NCI-H1417 treated with DMSO at 0.1 percent for 48 hours (cell line): Measurements from ENCODE around the gene OR2C3.
"Not testable (repeated sequence)": the region's sequence is repeated elsewhere in the genome, so short reads cannot be mapped to it uniquely, and the experiment has no call there.

Experiments used
- DNase-seq: peaks from one replicate; lab custom pipeline; 2025; lab: John Stamatoyannopoulos, UW

Gene OR2C3

DNA sequence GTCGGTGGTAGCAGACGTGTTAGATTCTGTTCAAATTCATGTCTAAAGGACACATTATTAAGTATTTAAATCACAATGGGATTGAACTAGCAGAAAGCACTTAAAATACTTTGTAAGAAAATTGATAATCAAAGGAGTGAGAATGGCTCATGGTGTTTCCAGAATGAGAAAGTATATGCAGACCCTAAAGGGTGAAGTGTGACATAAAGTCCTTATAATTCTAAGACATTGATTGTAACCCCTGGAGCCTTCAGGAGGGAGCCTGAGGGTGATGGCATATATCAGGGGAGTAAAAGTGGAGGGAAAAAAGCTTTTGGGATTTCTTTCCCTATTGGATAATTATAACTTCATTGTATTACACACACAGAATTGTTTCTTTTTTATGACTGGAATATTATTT lies at the start of gene OR2C3:
Gene OR2C3, minus strand, starts transcription at position 101 of the 400 bp plus-strand sequence. CDS start 3,929 bp downstream, outside the sequence.
- no peak for DNase-seq

DNA sequence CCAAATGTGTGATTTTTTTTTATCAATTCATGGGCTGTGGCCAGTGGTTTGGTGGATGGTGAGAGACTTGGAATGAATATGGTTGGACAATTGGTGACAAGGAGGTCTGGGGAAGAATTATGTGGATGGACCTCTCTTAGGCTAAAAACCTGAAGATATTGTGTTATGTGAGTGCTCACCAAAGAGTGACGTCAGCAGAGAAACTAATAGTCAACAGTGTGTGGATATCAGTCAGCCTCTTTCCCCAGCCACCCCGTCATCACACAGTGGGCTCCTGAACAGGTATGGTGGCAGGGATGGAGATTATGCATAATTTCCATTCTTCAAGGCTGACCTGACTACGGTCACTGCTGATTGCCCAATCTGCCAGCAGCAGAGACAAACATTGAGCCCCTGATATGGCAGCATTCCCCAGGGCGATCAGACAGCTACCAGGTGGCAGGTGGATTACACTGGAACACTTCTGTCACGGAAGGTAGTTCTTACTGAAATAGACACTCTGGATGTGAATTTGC lies 42.8 kb upstream of the OR2C3 start:
- no peak for DNase-seq

DNA sequence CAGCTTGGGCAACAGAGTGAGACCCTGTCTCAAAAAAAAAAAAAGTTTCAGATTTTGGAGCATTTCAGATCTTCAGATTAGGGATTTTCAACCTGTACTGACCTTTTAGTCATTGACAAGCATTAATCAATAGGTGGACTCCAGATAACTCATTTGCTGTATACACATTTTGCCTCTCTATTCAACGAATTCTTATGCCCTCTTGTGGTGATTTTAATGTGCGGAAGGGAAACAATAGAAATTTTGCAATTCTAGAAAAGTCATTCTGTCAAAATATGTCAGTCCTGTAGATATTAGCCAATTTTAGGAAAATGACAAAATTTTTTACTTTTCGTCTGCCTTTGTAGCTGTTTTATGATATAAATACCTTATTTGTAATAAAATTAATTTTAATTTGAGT lies 40.3 kb upstream of the OR2C3 start:
- no peak for DNase-seq

DNA sequence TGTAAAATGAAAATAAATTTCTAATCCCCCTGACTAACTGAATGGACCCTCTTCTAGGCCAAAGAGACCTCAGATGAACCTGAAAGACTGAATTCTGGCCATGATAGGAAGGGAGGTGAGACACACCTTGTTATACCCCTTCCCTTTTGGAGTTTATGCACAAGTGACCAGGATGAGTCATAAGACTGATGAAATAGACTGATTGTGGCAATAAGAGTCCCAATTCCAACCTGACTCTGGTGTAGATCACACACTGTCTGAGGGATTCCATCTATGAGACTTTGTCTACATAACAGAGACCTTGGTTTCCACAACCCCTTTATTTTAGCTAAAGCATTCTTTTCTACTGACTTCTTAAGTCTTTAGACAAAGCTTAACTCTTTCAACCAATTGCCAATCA lies 38.4 kb upstream of the OR2C3 start:
- no peak for DNase-seq

DNA sequence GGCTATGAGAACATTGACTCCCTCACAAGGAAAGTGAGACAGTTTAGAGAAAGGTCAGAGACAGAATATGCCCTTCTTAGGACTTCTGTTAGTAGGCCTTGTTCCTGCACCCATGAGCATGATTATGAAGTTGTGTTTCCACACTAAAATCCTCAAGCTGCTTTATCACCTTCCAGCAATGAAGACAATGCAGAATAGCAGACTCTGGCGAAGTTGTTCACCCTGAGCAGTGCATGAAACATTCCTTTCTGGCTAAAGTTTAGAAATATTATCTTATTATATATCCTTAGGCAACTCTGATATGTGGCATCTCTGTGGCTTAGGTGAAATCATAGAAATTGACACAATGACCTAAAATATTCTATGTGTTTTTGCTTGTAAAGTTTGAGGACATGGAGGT lies 38.0 kb upstream of the OR2C3 start:
- no peak for DNase-seq

DNA sequence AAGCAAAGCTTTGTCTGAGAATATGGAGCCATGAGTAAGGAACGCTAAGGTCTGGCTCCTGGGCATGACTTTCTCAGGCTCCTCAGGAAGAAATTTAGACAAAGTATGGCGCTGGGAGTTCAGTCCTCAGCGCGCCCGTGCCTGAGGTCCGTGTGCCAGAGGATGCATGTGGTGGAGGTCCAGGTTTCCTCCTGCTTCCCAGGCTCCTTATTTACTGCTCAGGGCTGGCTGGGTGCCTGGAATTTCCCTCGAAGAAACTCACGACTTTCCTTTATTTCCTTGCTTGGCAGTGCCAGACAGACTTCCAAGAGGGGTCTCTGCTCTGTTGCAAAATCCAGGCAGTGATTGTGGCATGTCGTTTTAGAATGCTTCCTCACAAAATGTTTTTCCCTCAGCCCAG lies 26.0 kb upstream of the OR2C3 start:
- DNase-seq: no peak

DNA sequence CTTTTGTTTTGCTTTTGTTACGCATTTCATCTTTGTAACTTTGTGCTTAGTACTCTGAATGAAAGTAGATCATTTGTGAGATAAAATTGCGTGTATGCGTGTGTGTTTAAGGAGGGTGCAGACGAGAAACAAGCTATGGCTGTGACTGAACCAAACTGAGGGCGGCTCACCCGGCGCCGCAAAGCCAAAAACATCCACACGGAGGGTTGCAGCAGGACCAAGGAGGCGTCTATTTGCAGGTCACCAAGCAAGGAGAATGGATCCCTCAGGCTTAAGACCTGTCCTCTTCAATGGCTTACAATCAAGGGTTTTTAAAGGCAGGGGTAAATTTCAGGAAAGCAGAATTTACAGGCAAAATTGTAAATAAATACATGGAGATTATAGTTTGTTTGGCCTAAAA lies 25.5 kb upstream of the OR2C3 start:
- no peak for DNase-seq

DNA sequence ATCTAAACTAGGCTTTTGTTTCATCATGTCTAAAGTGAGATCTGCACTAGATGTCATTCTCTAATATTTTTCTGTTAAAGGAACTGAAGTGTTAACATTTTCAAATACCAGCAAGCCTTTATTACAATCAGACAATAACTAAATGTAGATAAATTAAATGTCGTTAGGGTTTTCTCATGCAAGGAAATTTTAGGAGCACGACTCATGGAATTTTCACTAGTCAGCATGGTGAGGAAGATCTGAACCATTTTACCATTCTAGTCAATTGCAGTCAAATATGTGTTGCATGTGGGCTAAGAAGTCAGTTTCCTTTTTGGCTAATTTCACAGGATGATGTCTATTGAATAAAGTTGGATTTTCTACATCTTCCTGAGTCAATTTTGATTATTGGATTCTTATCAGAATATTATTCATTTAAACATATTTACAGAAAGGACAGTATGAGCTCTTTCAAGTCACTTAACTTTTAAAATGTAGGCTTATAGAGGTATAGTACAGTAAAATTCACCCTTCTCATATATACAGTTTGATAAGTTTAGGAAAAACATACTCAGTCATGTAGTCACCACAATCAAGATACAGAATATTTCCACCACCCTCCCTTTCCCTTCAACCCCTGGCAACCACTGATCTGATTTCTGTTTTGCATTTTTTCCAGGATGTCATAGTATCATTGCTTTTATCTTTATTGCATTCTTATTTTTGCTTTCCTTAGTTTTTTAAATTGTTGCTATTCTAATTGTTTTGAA lies 21.9 kb upstream of the OR2C3 start:
- no peak for DNase-seq

DNA sequence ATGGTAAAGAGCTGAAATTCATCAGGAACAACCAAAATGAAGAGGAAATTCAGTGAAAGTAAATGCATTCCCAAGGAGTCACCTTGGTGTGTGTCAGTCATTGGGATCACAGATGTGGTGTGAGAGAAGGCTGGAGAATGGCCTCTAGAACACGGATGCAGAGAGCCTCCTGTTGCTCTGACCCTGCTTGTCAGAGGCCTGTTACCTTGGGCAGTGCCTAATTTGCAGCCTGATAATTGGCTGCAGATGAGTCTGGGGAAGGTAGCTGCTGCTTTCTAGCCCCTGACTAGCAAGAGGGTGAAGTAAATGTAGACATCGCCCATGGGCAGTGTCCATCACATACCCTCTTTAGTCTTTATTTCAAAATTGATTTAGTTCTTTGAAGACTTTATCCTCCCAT lies 16.0 kb upstream of the OR2C3 start:
- no peak for DNase-seq

DNA sequence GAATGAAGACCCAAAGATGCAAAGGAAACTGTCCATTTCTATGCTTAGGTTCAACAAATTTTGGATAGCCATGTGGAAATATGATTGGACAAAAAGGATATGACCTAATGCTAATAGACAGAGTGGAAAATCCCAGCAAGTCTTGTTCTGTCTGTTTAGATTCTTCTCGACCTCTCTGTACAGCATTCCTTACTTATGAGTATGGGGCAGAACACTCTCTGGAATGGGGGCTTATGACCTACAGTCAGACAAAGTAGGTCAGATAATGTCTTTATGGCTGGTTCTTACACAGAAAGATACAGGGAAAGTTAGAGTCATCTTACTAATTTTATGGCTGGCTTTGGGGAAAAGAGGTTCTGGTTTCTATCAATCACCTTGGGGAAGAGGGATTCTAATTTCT lies 15.5 kb upstream of the OR2C3 start:
- DNase-seq: no peak

DNA sequence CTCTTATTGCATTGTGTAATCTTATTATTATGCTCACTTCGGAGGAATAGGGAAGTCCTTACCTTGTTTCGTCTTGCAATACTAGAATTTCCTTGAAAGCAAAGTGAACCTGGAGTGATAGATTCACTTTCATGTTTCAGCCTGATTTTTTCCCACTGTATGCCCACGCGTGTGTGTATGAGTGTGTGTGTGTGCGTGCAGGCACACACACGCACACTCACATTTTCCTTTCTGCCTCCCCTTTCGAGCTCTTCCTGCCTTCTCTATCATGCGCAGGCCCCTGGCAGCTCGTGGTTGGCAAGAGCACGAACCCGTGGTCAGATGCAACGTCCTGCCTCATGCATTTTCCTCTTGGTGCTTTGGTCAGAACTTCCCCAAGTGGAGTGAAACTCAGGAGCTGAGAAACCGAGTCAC lies 12.5 kb upstream of the OR2C3 start, which contains the start of gene GCSAML:
Gene GCSAML, plus strand, starts transcription at position 366 of the 414 bp plus-strand sequence. CDS start 58 bp downstream, outside the sequence.
- DNase-seq: no peak

DNA sequence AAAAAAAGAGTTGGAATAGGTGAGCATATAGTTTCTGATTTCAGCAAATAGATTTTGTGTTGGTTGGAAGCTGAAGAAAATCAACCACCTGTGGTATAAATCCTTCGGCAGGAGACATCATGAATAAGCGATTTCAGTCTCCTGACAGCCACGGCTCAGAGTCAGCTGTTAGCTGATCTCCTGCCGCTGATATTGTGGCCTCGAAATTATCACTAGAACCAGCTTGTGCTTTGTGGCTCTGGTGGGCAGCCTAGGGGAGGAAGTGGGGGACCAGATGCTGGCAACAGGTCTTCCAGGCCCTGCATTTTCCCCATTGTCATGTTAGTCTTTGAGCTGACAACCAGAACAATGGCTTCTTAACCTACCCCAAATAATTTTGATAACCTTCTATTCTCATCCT lies 11.9 kb upstream of the OR2C3 start:
- DNase-seq: no peak

DNA sequence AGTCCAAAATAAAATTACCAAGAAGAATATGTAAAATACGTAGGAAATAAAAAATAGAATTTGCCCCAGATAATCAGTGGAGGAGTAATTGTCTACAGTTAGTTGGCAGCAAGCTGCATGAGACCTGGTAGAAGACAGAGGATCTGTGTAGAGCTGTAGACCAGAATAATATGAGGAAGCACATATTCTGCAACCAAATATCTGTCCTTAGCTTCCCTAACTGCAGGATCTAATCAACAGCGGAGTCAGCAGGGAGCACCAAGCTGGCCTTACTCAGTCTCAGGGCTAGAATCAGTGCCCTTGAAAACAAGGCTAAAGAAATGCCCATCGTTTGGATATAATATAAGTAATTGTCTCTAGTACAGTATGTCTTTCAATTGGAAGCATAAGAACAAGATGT lies 6.6 kb upstream of the OR2C3 start:
- no peak for DNase-seq

DNA sequence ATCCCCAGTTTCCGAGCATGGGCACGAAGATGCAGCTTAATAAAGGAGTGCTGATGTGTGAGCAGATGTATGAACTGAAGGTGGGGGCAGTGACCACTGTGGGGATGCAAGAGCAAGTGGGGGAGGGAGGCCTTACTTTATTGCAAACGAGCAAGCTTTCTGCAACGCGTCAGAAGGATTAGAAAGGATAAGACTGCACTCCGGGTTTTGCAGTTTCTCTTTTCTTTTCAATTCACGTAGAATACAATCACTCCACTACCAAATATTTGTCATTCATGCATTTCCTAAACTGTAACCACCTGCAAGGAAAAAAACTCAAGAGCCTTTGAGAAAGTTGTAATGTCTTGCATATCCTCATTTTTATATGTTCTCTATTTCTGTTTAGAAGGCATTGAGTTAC lies 4.3 kb upstream of the OR2C3 start:
- DNase-seq: no peak

DNA sequence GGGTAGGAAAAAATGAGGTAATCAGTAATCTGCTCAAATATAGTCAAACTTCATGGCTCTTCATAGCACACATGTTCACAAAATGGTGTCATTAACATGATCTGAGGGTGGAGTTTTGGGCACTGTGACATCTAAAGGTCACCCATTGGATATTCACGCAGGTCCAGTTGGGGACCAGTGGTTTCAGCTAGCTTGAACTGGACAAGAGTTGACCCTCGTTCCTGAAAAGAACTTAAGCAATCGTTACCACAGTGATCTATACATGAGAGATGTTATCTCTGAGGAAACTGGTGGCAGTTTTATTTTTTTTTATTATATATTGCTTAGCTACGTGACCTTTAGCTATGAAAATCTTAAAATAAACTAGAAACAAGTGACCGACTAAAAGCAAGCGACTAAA lies 3.0 kb upstream of the OR2C3 start:
- no peak for DNase-seq

DNA sequence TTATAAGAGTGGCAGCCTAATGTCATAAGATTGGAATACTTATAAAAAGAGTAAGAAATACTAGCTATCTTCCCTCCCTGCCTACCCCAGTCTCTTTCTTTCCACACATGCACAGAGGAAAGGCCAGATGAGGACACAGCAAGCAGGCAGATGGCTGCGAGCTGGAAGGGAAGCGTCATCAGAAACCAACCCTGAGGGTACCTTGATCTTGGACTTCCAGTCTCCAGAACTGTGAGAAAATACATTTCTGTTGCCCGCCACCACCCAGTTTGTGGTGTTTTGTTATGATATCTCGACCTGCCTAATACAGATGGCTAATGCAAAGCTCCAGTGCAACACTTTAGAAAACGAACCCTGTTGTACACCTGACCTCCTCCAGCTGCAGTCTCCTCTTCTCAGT lies 2.3 kb upstream of the OR2C3 start:
- DNase-seq: no peak

DNA sequence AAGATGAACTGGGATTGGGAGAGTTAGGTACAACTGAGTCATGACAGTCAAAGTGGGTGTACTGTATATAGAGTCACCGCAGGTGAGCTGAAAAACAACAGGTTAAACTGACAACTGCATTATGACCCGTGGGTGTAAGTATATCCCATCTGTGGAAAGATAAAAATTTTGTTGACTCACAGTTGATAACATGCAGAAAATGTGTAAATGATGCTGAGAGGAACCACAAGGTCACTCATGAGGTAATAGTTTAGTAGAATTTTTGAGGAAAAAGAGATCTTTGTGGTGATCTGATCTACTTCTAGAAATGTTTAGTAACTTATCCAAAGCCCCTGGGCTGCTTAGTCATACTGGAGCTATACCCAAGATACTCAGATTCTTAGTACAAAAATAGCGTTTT lies 838 bp downstream of the OR2C3 start:
- DNase-seq: no peak

DNA sequence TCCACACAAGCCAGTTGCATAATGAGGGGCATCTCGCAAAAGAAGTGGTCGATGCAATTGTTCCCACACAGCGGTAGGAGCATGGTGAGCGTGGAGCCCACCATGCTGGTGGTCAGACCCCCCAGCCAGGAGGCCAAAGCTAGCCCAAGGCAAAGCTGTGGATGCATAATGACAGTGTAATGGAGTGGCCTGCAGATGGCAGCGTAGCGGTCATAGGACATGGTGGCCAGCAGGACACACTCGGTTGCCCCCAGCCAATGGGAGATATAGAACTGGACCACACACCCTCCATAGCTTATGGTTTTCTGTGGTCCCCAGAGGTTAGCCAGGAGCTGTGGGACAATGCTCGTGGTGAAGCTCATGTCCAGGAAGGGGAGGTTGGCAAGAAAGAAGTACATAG lies 4.3 kb downstream of the OR2C3 start:
- DNase-seq: no peak

DNA sequence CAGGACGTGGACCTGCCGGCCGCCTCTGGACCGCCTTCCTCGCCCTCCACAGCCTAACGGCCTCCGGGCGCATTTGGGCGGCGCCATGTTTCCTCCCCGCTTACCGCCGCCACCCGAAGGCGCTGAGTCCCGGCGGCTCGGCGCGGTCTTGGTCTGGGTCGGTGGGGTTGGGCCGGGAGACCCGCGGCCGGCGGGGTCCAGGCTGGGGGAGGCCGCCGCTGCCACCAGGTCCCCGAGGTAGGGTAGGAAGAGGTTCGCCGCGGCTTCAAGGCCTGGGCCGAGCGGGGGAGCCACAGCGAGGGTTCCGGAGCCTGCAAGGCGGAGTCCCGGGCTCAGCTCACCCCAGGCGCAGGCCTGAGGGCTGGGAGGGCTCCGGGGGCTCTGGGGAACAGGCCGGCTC lies 5.5 kb downstream of the OR2C3 start:
- DNase-seq: no peak

DNA sequence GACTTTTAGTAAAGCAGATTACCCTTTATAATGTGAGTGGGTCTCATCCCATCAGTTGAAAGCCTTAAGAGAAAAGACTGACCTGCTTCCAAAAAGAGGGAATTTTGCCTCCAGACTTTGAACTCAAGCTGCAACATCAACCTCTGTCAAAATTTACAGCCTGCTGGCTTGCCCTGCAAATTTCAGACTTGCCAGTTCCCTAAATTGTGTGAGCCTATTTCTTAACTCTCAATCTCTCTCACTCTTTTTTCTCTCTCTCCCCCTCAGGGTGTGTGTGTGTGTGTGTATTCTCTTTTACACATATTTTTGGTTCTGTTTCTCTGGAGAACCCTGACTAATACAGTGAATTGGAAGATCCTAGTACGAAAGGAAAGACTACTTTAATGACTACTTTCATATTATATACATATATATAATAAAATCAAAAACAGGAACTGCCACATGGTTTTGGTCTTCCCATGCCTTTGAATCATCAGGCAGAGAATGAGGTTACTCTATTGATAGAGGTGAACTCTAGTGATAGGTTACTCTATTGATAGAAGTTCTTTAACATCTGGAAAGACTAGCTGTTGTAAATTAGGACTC lies 6.4 kb downstream of the OR2C3 start:
- DNase-seq: no peak

DNA sequence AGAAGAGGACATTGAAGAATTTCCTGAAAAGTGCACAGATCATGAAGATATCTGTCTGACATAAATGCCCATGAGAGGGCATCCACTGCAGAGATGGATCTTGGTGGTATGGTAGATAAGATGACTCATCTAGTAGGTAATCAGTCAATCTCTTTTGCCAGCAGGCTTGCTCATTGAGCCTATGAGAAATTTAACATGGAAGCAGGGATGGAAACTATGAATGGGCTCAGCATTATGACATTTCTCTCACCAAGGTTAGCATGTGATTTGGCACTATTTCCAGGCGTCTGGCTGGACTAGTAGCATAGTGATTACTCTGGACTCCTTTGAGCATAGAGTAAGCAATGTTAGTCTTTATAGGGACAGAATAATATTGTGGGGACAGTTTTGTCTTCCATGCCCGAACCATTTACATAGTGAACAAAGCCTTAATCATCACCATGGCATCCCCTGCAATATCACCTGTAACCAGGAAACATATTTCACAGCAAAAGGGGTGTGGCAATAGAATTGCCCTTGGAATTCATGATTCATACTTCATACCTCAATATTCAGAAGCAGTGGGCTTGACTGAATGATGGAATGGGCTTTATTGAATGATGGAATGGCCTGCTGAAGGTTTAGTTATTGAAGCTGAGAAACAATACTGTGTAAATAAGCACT lies 7.3 kb downstream of the OR2C3 start:
- DNase-seq: no peak

DNA sequence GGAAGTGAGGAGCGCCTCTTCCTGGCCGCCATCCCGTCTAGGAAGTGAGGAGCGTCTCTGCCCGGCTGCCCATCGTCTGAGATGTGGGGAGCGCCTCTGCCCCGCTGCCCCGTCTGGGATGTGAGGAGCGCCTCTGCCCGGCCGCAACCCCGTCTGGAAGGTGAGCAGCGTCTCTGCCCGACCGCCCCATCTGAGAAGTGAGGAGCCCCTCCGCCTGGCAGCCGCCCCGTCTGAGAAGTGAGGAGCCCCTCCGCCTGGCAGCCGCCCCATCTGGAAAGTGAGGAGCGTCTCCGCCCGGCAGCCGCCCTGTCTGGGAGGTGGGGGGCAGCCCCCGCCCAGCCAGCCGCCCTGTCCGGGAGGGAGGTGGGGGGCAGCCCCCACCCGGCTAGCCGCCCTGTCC lies 14.4 kb downstream of the OR2C3 start:
- not testable (repeated sequence) for DNase-seq

DNA sequence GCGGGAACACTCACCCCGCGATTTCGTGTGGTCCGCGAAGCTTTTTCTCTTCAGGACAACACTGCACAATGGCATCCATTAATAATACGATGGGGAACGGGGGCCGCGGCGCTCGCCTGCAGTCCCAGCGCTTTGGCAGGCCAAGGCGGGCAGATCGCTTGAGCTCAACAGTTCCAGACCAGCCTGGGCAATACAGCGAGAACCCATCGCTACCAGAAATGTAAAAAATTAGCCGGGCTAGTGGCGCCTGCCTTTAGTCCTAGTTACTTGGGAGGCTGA lies 17.7 kb downstream of the OR2C3 start:
- DNase-seq: no peak
